ENCODE measurements around the gene ESPN. TPM values are rescaled to one million over a fixed set of nuclear protein-coding genes. Genes with fewer than 3 reads are reported as not detected.
"Not testable (repeated sequence)": the region's sequence is repeated elsewhere in the genome, so short reads cannot be mapped to it uniquely, and the experiment has no call there.

ESPN gene
- total RNA-seq, 1 donor from 2014 or later: 0.66 TPM

- Mint-ChIP-seq H3K36me3 (ENCODE audit: low read depth, unreplicated experiment) (peaks cover 4% of the 10 kb centered on the region), H3K4me3 (ENCODE audit: unreplicated experiment) (no peak overlapping the region), H3K27ac (ENCODE audit: unreplicated experiment) (no peak overlapping the region), H3K27me3 (ENCODE audit: low read depth, unreplicated experiment) (peaks cover 46% of the 10 kb centered on the region), H3K9me3 (ENCODE audit: unreplicated experiment) (peaks cover 2% of the 10 kb centered on the region), H3K4me1 (ENCODE audit: low read depth, unreplicated experiment) (no peaks in the 10 kb centered on the region)
- H3K27ac ChIP-seq (ENCODE audit: low read depth, low read length): no peak overlapping the region
- H3K9ac ChIP-seq (ENCODE audit: low read length): no peak overlapping the region
- peaks cover 25% of the 10 kb centered on the region for H3K27me3 ChIP-seq (ENCODE audit: insufficient read depth, low read length)
- no peaks in the 10 kb centered on the region for H3K9me3 ChIP-seq (ENCODE audit: insufficient read depth, low read depth, low read length)
- no peak overlapping the region for H3K4me2 ChIP-seq (ENCODE audit: low read length)
- no peaks in the 10 kb centered on the region for H3K36me3 ChIP-seq (ENCODE audit: insufficient read depth, low read length)
- H4K20me1 ChIP-seq (ENCODE audit: insufficient read depth, low read length): no peaks in the 10 kb centered on the region
- DNase-seq (ENCODE audit: low read depth) (peak; percentile 10), FAIRE-seq (peak; percentile 73)
- H3K79me2 ChIP-seq (ENCODE audit: insufficient read depth, low read length): no peaks in the 10 kb centered on the region
- no peaks in the 10 kb centered on the region for H3K4me1 ChIP-seq (ENCODE audit: insufficient read depth, low read length)
- no peak for TF ChIP-seq EZH2 (IDR thresholded peaks at IDR 0.05; ENCODE audit: insufficient read depth, low read length)
- peak; percentile 31 for TF ChIP-seq CTCF (IDR thresholded peaks at IDR 0.05; ENCODE audit: insufficient read depth, low read depth, low read length)
- no peak overlapping the region for H3K4me3 ChIP-seq (ENCODE audit: insufficient read depth, low read depth, low read length)
- H2AFZ ChIP-seq (ENCODE audit: low read depth, low read length): no peak overlapping the region
Measured at GRCh38 chr1:6445062-6445763, 20.6 kb downstream of the ESPN start.

- H3K36me3 Mint-ChIP-seq (ENCODE audit: low read depth, unreplicated experiment); FAIRE-seq; H4K20me1 ChIP-seq (ENCODE audit: insufficient read depth, low read length); H3K27ac ChIP-seq (ENCODE audit: low read depth, low read length); H3K27ac Mint-ChIP-seq (ENCODE audit: unreplicated experiment); H3K4me1 ChIP-seq (ENCODE audit: insufficient read depth, low read length); H3K9me3 Mint-ChIP-seq (ENCODE audit: unreplicated experiment); H3K4me2 ChIP-seq (ENCODE audit: low read length); H3K36me3 ChIP-seq (ENCODE audit: insufficient read depth, low read length); H3K4me1 Mint-ChIP-seq (ENCODE audit: low read depth, unreplicated experiment); H3K79me2 ChIP-seq (ENCODE audit: insufficient read depth, low read length); DNase-seq (ENCODE audit: low read depth); H3K4me3 Mint-ChIP-seq (ENCODE audit: unreplicated experiment); H3K9me3 ChIP-seq (ENCODE audit: insufficient read depth, low read depth, low read length); H3K4me3 ChIP-seq (ENCODE audit: insufficient read depth, low read depth, low read length); H3K9ac ChIP-seq (ENCODE audit: low read length); H2AFZ ChIP-seq (ENCODE audit: low read depth, low read length): not testable (repeated sequence)
- peaks cover 28% of the 10 kb centered on the region for H3K27me3 ChIP-seq (ENCODE audit: insufficient read depth, low read length)
- H3K27me3 Mint-ChIP-seq (ENCODE audit: low read depth, unreplicated experiment): peaks cover 49% of the 10 kb centered on the region
Measured at GRCh38 chr1:6445929-6446328, 21.4 kb downstream of the ESPN start.

- Histone ChIP-seq H3K9me3 (ENCODE audit: insufficient read depth, low read depth, low read length) (no peaks in the 10 kb centered on the region), H3K4me2 (ENCODE audit: low read length) (no peak overlapping the region), H4K20me1 (ENCODE audit: insufficient read depth, low read length) (no peaks in the 10 kb centered on the region), H3K36me3 (ENCODE audit: insufficient read depth, low read length) (no peaks in the 10 kb centered on the region), H3K9ac (ENCODE audit: low read length) (no peak overlapping the region), H3K4me3 (ENCODE audit: insufficient read depth, low read depth, low read length) (no peak overlapping the region), H3K27ac (ENCODE audit: low read depth, low read length) (no peak overlapping the region), H3K79me2 (ENCODE audit: insufficient read depth, low read length) (no peaks in the 10 kb centered on the region), H2AFZ (ENCODE audit: low read depth, low read length) (no peak overlapping the region), H3K4me1 (ENCODE audit: insufficient read depth, low read length) (no peaks in the 10 kb centered on the region), H3K27me3 (ENCODE audit: insufficient read depth, low read length) (peaks cover 25% of the 10 kb centered on the region)
- H3K9me3 Mint-ChIP-seq (ENCODE audit: unreplicated experiment): peaks cover 2% of the 10 kb centered on the region
- no peak overlapping the region for H3K4me3 Mint-ChIP-seq (ENCODE audit: unreplicated experiment)
- no peak for TF ChIP-seq EZH2 (IDR thresholded peaks at IDR 0.05; ENCODE audit: insufficient read depth, low read length)
- TF ChIP-seq CTCF (IDR thresholded peaks at IDR 0.05; ENCODE audit: insufficient read depth, low read depth, low read length): no peak
- H3K27ac Mint-ChIP-seq (ENCODE audit: unreplicated experiment): no peak overlapping the region
- DNase-seq (ENCODE audit: low read depth) (no peak), FAIRE-seq (no peak)
- H3K4me1 Mint-ChIP-seq (ENCODE audit: low read depth, unreplicated experiment): no peaks in the 10 kb centered on the region
- peaks cover 44% of the 10 kb centered on the region for H3K27me3 Mint-ChIP-seq (ENCODE audit: low read depth, unreplicated experiment)
- H3K36me3 Mint-ChIP-seq (ENCODE audit: low read depth, unreplicated experiment): peaks cover 4% of the 10 kb centered on the region
Measured at GRCh38 chr1:6446665-6447015, 22.1 kb downstream of the ESPN start.
